Right lung (tissue), 5 donors: ENCODE results near the gene PXN. TPM values are rescaled to one million over a fixed set of nuclear protein-coding genes. Genes with fewer than 3 reads are reported as not detected.

Experiments
- DNase-seq, 2 donors: peaks; one replicate each; pipeline ENCODE4 v3.0.0-alpha.2; 2013
- polyA plus RNA-seq, 5 donors: library from polyadenylated mRNA; unstranded; fragments of 120-200 nt; gene quantifications; one replicate each; pipeline versions ENCODE4 v1.2.1 to v1.2.3, GENCODE V29; 2013; ENCODE audit warnings: inconsistent platforms in 1 of 5, low replicate concordance in 1 of 5; ENCODE audit not compliant: insufficient read length in 5 of 5, insufficient read depth in 1 of 5

The PXN gene
- polyA plus RNA-seq, 5 donors, result 48.6 to 74.2 (median 65.0) TPM

- no peak for DNase-seq
These were observed 83.4 kb downstream of the PXN start for GRCh38 chr12:120181991-120182631.

- DNase-seq, result no peak
These were observed 84.6 kb downstream of the PXN start for GRCh38 chr12:120180975-120181374.

- no peak for DNase-seq
These were observed 90.0 kb downstream of the PXN start for GRCh38 chr12:120175537-120175936.

GRCh38 chr12:120175062-120175461, 90.5 kb downstream of the PXN start:
- DNase-seq, result no peak

GRCh38 chr12:120172053-120172452, 93.5 kb downstream of the PXN start:
- DNase-seq, result no peak

GRCh38 chr12:120170631-120171030, 94.9 kb downstream of the PXN start:
- no peak for DNase-seq

- no peak for DNase-seq
These were observed 95.6 kb downstream of the PXN start for GRCh38 chr12:120169946-120170345.

GRCh38 chr12:120168337-120168736, 97.2 kb downstream of the PXN start:
- no peak for DNase-seq

- no peak for DNase-seq
These were observed 97.9 kb downstream of the PXN start for GRCh38 chr12:120167529-120168095.

GRCh38 chr12:120164293-120164692, 101.2 kb downstream of the PXN start:
- DNase-seq, result no peak

GRCh38 chr12:120162763-120163162, 102.8 kb downstream of the PXN start:
- DNase-seq, result no peak

GRCh38 chr12:120161852-120162251, 103.7 kb downstream of the PXN start:
- no peak for DNase-seq

Other genes starting within 250 kb of the PXN start
- gene RAB35, start 149.0 kb downstream of the PXN start, polyA plus RNA-seq, result 10 to 100 TPM; 32.9 to 42.9 (median 35.5) TPM
- 10 to 100 TPM; 40.0 to 58.9 (median 50.0) TPM for gene GCN1, start 71.0 kb downstream of the PXN start, polyA plus RNA-seq
- 1,000 to 10,000 TPM; 3,371 to 3,973 (median 3,732) TPM for gene RPLP0, start 64.6 kb downstream of the PXN start, polyA plus RNA-seq
- gene RNU4-2, start 26.2 kb upstream of the PXN start, polyA plus RNA-seq, result 1 to 10 TPM in 1 of 5 donors, under 1 TPM in 1, not detected in 3; 0.94 to 1.4 TPM
- not detected for gene RNU4-1, start 27.5 kb upstream of the PXN start, polyA plus RNA-seq
- gene SIRT4, start 36.6 kb upstream of the PXN start, polyA plus RNA-seq, result 1 to 10 TPM; 2.5 to 4.7 (median 2.9) TPM
- gene PLA2G1B, start 62.0 kb upstream of the PXN start, polyA plus RNA-seq, result 1 to 10 TPM in 3 of 5 donors, under 1 TPM in 2; 0.87 to 2.7 (median 2.0) TPM
- 10 to 100 TPM; 11.2 to 18.8 (median 16.4) TPM for gene MSI1, start 103.4 kb upstream of the PXN start, polyA plus RNA-seq
- gene COX6A1, start 172.4 kb upstream of the PXN start, polyA plus RNA-seq, result 100 to 1,000 TPM; 209 to 279 (median 221) TPM
- 10 to 100 TPM; 33.5 to 46.2 (median 38.9) TPM for gene TRIAP1, start 180.7 kb upstream of the PXN start, polyA plus RNA-seq
- gene GATC, start 180.7 kb upstream of the PXN start, polyA plus RNA-seq, result 10 to 100 TPM; 23.1 to 36.6 (median 32.4) TPM
- gene SRSF9, start 204.0 kb upstream of the PXN start, polyA plus RNA-seq, result 100 to 1,000 TPM; 174 to 225 (median 192) TPM
- 100 to 1,000 TPM; 344 to 461 (median 400) TPM for gene DYNLL1, start 230.4 kb upstream of the PXN start, polyA plus RNA-seq